Naive B cell (primary cell): Measurements from ENCODE around the gene ALK. TPM values are rescaled to one million over a fixed set of nuclear protein-coding genes. Genes with fewer than 3 reads are reported as not detected.

Source experiments
- ATAC-seq, 2 donors: fragments of 150-1000 bp; cut with Tn5 transposase; 2 replicates each; pipeline ENCODE4 v1.10.0; 2021; ENCODE audit warnings: low read depth in 2 of 2, mild to moderate bottlenecking in 2 of 2, moderate library complexity in 2 of 2
- DNase-seq: peaks from one replicate; pipeline ENCODE4 v3.0.0; 2022
- H3K27ac Mint-ChIP-seq, 6 donors: one replicate each; pipeline ENCODE4 v1.8.0; 2020 to 2022; ENCODE audit warnings: mild to moderate bottlenecking in 6 of 6, mixed read lengths in 6 of 6, moderate library complexity in 5 of 6, inconsistent platforms in 2 of 6
- H3K27me3 Mint-ChIP-seq, 3 donors: one replicate each; pipeline ENCODE4 v1.8.0; 2021 to 2022; ENCODE audit warnings: mixed read lengths in 3 of 3, mild to moderate bottlenecking in 1 of 3
- H3K36me3 Mint-ChIP-seq, 2 donors: one replicate each; pipeline ENCODE4 v1.8.0; 2020 to 2022; ENCODE audit warnings: mixed read lengths in 2 of 2, inconsistent platforms in 1 of 2, mild to moderate bottlenecking in 1 of 2
- H3K4me1 Mint-ChIP-seq, 3 donors: one replicate each; pipeline ENCODE4 v1.8.0; 2020 to 2022; ENCODE audit warnings: mixed read lengths in 3 of 3, inconsistent platforms in 1 of 3, mild to moderate bottlenecking in 1 of 3, moderate library complexity in 1 of 3
- H3K4me3 Mint-ChIP-seq, 8 donors: one replicate each; pipeline ENCODE4 v1.8.0; 2020 to 2022; ENCODE audit warnings: mild to moderate bottlenecking in 8 of 8, mixed read lengths in 8 of 8, moderate library complexity in 8 of 8, inconsistent platforms in 2 of 8
- H3K9me3 Mint-ChIP-seq, 7 donors: one replicate each; pipeline ENCODE4 v1.8.0; 2020 to 2022; ENCODE audit warnings: mixed read lengths in 7 of 7, mild to moderate bottlenecking in 5 of 7, inconsistent platforms in 2 of 7, moderate library complexity in 1 of 7
- polyA plus RNA-seq, 6 donors: library from polyadenylated mRNA; unstranded; fragments of 300-500 nt; fragmentation: Illumina TruSeq; gene quantifications; one replicate each; pipeline ENCODE4 v1.2.3, GENCODE V29; 2021; ENCODE audit warnings: low read depth in 6 of 6

ALK gene
- polyA plus RNA-seq, 6 donors from 2014 or later: not detected

- H3K27ac Mint-ChIP-seq: no peak overlapping the region
- ATAC-seq (no peak), DNase-seq (no peak)
- H3K27me3 Mint-ChIP-seq: peaks cover 0 to 11% (median 5%) of the 10 kb centered on the region in 3 donors
- H3K9me3 Mint-ChIP-seq: peaks cover 0 to 13% (median 0%) of the 10 kb centered on the region in 7 donors
- H3K4me3 Mint-ChIP-seq: no peak overlapping the region
- H3K4me1 Mint-ChIP-seq: no peaks in the 10 kb centered on the region
- H3K36me3 Mint-ChIP-seq: no peaks in the 10 kb centered on the region
Observed at GRCh38 chr2:29724282-29724681, 197.1 kb downstream of the ALK start.

DNA sequence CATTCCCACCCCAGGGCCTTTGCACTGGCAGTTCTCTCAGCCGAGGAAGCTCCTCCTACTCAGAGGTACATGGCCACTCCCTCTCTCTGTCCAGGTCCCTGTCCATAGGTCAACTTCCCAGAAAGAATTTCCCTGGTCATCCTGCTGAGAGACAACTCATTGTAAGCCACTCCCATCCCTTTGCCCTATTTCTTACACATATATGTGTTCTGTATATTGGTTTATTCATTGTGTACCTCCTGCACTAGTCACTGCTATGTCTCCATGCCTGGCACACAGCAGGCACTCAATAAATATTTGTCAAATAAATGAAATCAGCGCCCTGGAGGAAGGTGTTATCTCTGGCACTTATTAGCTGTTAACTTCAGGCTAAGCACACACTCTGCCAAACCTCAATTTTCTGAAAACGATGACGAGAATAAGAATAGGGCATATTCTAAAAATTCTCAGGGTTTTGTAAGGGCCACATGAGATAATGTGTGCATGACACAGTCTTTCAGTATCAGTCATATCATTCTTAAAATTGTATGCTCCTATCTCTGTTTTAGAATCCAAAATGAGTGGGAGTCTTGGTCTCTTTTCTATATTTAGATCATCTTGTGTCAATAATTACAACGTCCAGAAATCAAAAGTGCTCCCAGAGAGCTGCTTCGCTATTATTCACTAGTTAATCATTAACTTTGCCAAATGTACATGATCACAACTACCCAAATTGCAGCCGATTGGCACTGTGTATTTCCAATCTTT, 198.0 kb downstream of the ALK start:
- H3K9me3 Mint-ChIP-seq: peaks cover 0 to 13% (median 0%) of the 10 kb centered on the region in 7 donors
- H3K27me3 Mint-ChIP-seq: peaks cover 0 to 11% (median 0%) of the 10 kb centered on the region in 3 donors
- no peak overlapping the region for H3K27ac Mint-ChIP-seq
- no peaks in the 10 kb centered on the region for H3K36me3 Mint-ChIP-seq
- no peak for ATAC-seq
- no peaks in the 10 kb centered on the region for H3K4me1 Mint-ChIP-seq
- no peak overlapping the region for H3K4me3 Mint-ChIP-seq
- no peak for DNase-seq

DNA sequence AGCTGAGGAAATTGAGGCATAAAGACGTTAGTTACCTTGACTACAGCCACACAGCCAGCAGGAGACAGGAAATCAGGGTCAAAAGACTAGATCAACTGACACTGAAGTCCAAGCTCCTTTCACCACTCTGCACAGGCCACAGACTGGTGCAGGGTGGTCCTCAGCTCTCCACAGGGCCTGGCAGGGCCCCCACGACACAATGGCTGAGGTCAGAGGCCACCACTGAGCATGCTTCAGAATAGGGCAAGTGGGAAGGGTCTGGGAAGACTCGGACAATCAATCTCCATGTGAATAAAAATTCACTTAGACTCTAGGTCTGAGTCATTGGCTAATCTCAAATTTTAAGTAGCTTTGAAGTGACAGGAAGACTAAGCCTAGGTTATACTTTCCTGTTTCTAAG, 201.7 kb downstream of the ALK start:
- H3K27ac Mint-ChIP-seq: no peak overlapping the region
- no peaks in the 10 kb centered on the region for H3K4me1 Mint-ChIP-seq
- peaks cover 0 to 11% (median 0%) of the 10 kb centered on the region in 3 donors for H3K27me3 Mint-ChIP-seq
- ATAC-seq: no peak
- peaks cover 0 to 13% (median 0%) of the 10 kb centered on the region in 7 donors for H3K9me3 Mint-ChIP-seq
- no peak overlapping the region for H3K4me3 Mint-ChIP-seq
- no peaks in the 10 kb centered on the region for H3K36me3 Mint-ChIP-seq
- DNase-seq: no peak

DNA sequence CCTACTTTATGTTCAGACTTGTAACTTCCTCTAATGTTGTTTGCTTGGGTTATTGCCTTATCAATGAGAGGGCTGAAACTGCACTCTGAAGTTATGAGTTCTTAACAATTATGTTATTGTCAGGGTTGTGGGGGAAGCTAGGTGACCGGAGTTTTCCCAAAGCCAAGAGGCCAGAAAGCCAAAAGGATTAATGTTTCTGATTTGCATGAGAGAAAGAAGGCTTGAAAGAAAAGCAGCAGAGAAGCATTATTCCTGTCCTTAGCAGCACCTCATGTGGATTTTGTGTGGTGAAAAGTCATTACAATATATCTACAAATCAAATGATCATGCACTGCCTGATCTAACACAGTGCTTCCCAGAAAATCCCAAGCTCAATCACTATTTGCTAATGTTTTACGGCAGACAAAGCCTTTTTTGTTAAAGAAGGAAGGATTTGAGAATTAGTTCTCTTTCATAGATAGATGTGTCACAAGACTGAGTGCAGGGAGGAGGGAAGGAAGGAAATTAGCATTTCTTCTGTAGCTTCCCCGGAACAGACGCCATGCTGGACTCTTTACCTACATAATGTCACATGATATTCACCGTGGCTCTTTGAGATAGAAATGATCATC, 203.2 kb downstream of the ALK start:
- no peaks in the 10 kb centered on the region for H3K36me3 Mint-ChIP-seq
- H3K9me3 Mint-ChIP-seq: peaks cover 0 to 13% (median 0%) of the 10 kb centered on the region in 7 donors
- no peak overlapping the region for H3K27ac Mint-ChIP-seq
- no peaks in the 10 kb centered on the region for H3K4me1 Mint-ChIP-seq
- peaks cover 0 to 9% (median 0%) of the 10 kb centered on the region in 3 donors for H3K27me3 Mint-ChIP-seq
- no peak overlapping the region for H3K4me3 Mint-ChIP-seq
- no peak for DNase-seq
- no peak for ATAC-seq

DNA sequence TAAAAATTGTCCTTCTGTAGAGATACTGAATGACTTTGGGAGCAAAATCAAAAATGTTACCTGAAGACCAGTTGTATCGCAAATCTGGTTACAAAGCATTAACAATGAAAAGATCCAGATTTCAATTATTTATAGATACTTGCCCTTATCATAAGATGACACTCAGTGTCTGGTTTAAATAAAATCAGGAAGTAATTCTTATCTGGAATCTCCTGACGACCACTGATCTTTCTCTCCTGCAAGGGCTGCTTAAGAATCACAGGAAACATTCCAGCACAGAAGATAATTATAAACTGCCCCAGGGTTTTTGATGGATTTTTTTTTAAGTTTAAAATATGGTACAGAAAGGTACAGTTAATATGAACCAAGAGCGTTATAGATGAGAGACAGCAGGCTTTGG, 205.7 kb downstream of the ALK start:
- H3K27ac Mint-ChIP-seq: no peak overlapping the region
- H3K27me3 Mint-ChIP-seq: no peaks in the 10 kb centered on the region
- peaks cover 0 to 6% (median 0%) of the 10 kb centered on the region in 7 donors for H3K9me3 Mint-ChIP-seq
- no peaks in the 10 kb centered on the region for H3K4me1 Mint-ChIP-seq
- ATAC-seq: no peak
- no peaks in the 10 kb centered on the region for H3K36me3 Mint-ChIP-seq
- no peak for DNase-seq
- no peak overlapping the region for H3K4me3 Mint-ChIP-seq

DNA sequence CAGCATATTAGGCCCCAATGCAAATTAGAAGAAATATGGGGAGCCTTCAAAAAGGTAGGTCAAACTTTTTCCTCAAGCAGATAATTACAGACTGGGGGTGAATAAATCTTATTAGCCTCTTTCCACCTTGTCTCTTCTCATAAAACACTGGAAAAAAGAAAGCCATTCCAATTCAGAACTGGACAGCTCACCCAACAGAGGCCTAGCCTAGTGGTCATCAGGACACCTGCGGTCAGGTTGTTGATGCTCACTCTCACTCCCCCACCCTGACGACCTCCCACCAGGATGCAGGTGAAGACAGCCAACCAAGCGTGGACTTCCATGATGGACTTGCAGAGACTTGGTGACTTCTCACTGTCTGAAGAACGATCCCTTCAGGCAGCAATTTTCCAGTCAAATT, 207.1 kb downstream of the ALK start:
- Mint-ChIP-seq H3K27me3 (no peaks in the 10 kb centered on the region), H3K4me1 (no peaks in the 10 kb centered on the region), H3K36me3 (no peaks in the 10 kb centered on the region), H3K9me3 (peaks cover 0 to 6% (median 0%) of the 10 kb centered on the region in 7 donors), H3K27ac (no peak overlapping the region), H3K4me3 (no peak overlapping the region)
- ATAC-seq (no peak), DNase-seq (no peak)

DNA sequence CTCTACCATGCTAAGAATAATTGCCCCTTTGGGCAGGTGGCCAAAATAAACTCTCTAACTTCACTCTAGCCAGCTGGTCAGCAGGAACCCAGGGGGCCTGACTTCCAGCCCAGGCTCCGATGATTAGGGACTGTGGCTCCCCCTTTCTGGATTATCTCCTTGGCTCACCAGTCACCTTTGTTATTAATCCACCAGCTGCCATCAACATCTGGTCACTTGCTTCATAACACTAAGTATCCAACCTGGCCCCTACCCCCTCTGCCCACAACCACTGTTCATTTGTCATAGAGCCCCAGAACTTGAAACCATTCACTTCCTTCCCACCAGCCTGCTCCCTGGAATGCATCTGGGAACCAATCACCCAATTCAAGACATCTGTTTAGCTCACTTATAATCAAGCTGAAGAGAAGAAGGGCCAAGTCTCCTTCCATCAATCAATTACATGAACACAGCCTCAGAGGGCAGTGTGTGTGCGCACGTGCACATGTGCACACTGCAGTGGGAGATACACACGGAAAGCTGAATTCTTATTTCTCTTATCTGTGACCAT, 215.1 kb downstream of the ALK start:
- H3K4me3 Mint-ChIP-seq: no peak overlapping the region
- H3K27me3 Mint-ChIP-seq: peaks cover 0 to 15% (median 8%) of the 10 kb centered on the region in 3 donors
- ATAC-seq (no peak), DNase-seq (no peak)
- no peaks in the 10 kb centered on the region for H3K36me3 Mint-ChIP-seq
- no peaks in the 10 kb centered on the region for H3K4me1 Mint-ChIP-seq
- H3K9me3 Mint-ChIP-seq: no peaks in the 10 kb centered on the region
- no peak overlapping the region for H3K27ac Mint-ChIP-seq

DNA sequence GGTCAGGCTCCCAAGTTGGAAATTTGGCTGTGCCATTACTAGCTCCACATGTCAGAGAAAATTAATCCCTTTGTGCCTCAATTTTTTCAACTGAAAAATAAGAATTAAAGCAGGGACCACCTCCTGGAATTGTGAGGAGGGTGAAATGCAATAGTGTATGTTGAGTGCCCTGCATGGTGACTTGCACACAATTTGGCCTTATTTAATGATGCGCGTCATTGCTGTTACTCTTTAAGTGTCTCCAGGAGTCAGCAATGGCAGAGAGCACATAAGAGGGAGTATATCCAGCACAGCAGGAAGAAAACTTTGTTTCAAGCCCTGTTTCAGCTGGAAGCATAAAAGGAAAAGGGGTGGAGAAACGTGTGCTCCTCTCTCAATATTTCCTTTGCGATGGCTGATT, 215.8 kb downstream of the ALK start:
- H3K4me3 Mint-ChIP-seq: no peak overlapping the region
- no peaks in the 10 kb centered on the region for H3K9me3 Mint-ChIP-seq
- no peaks in the 10 kb centered on the region for H3K36me3 Mint-ChIP-seq
- ATAC-seq (no peak), DNase-seq (no peak)
- no peaks in the 10 kb centered on the region for H3K4me1 Mint-ChIP-seq
- H3K27ac Mint-ChIP-seq: no peak overlapping the region
- H3K27me3 Mint-ChIP-seq: peaks cover 0 to 15% (median 8%) of the 10 kb centered on the region in 3 donors

- Mint-ChIP-seq H3K4me1 (no peaks in the 10 kb centered on the region), H3K27me3 (peaks cover 0 to 15% (median 8%) of the 10 kb centered on the region in 3 donors), H3K9me3 (peaks cover 0 to 1% (median 0%) of the 10 kb centered on the region in 7 donors), H3K27ac (no peak overlapping the region), H3K36me3 (no peaks in the 10 kb centered on the region), H3K4me3 (no peak overlapping the region)
- DNase-seq (no peak), ATAC-seq (no peak)
Observed at GRCh38 chr2:29703336-29703735, 218.1 kb downstream of the ALK start.

GRCh38 chr2:29702276-29702675, 219.1 kb downstream of the ALK start:
- Mint-ChIP-seq H3K36me3 (no peaks in the 10 kb centered on the region), H3K27me3 (peaks cover 0 to 15% (median 8%) of the 10 kb centered on the region in 3 donors), H3K9me3 (peaks cover 0 to 1% (median 0%) of the 10 kb centered on the region in 7 donors), H3K4me1 (no peaks in the 10 kb centered on the region), H3K4me3 (no peak overlapping the region), H3K27ac (peak overlapping the region in 1 of 6 donors; percentile 26)
- no peak for ATAC-seq
- DNase-seq: no peak

- no peaks in the 10 kb centered on the region for H3K36me3 Mint-ChIP-seq
- ATAC-seq: no peak
- H3K4me1 Mint-ChIP-seq: no peaks in the 10 kb centered on the region
- H3K27me3 Mint-ChIP-seq: peaks cover 0 to 8% (median 0%) of the 10 kb centered on the region in 3 donors
- H3K9me3 Mint-ChIP-seq: peaks cover 0 to 3% (median 0%) of the 10 kb centered on the region in 7 donors
- no peak overlapping the region for H3K4me3 Mint-ChIP-seq
- no peak for DNase-seq
- no peak overlapping the region for H3K27ac Mint-ChIP-seq
Observed at GRCh38 chr2:29700560-29700959, 220.8 kb downstream of the ALK start.

- H3K36me3 Mint-ChIP-seq: no peaks in the 10 kb centered on the region
- peaks cover 0 to 8% (median 8%) of the 10 kb centered on the region in 3 donors for H3K27me3 Mint-ChIP-seq
- H3K27ac Mint-ChIP-seq: no peak overlapping the region
- no peak for DNase-seq
- H3K4me1 Mint-ChIP-seq: no peaks in the 10 kb centered on the region
- H3K9me3 Mint-ChIP-seq: peaks cover 0 to 7% (median 0%) of the 10 kb centered on the region in 7 donors
- no peak for ATAC-seq
- H3K4me3 Mint-ChIP-seq: no peak overlapping the region
Observed at GRCh38 chr2:29699045-29699444, 222.3 kb downstream of the ALK start.

- DNase-seq: no peak
- no peaks in the 10 kb centered on the region for H3K4me1 Mint-ChIP-seq
- no peak overlapping the region for H3K27ac Mint-ChIP-seq
- H3K9me3 Mint-ChIP-seq: peaks cover 0 to 7% (median 0%) of the 10 kb centered on the region in 7 donors
- H3K4me3 Mint-ChIP-seq: no peak overlapping the region
- no peaks in the 10 kb centered on the region for H3K36me3 Mint-ChIP-seq
- peaks cover 0 to 8% (median 8%) of the 10 kb centered on the region in 3 donors for H3K27me3 Mint-ChIP-seq
- no peak for ATAC-seq
Observed at GRCh38 chr2:29698216-29698615, 223.2 kb downstream of the ALK start.

GRCh38 chr2:29697715-29698114, 223.7 kb downstream of the ALK start:
- DNase-seq: no peak
- no peak for ATAC-seq
- Mint-ChIP-seq H3K4me3 (no peak overlapping the region), H3K27me3 (peaks cover 0 to 8% (median 8%) of the 10 kb centered on the region in 3 donors), H3K4me1 (no peaks in the 10 kb centered on the region), H3K27ac (no peak overlapping the region), H3K36me3 (no peaks in the 10 kb centered on the region), H3K9me3 (peaks cover 0 to 7% (median 0%) of the 10 kb centered on the region in 7 donors)
